ENCODE results near the gene WDR77. TPM values are rescaled to one million over a fixed set of nuclear protein-coding genes. Genes with fewer than 3 reads are reported as not detected.

WDR77 gene
- total RNA-seq, 1 experiment from 2014 or later, result 64.5 TPM

DNA sequence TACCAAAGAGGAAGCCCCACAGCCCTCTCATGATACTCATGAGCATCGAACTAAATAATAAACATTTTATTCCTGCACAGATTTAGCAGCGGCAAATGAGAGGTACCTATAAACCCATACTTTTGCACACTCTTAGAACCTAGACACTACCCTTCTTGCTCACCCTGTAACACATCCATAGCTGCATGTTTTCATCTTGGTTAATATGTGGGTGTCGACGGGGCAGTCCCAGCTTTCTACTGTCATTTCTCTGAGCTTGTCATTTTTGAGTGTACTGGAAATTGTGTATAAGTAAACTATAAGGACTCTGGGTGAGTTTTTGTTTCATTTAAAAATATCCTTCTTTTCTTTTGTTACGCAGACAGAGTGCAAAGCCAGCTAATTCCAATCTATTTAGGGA is 47.0 kb downstream of the WDR77 start:
- ChIA-PET CTCF (interaction anchor here (3.5 kb wide), 1 partner anchor 178 kb away, joined by 63 read pairs; no protein-coding TSS in a partner anchor), POLR2A (no interaction called here)
- ATAC-seq (no peak), DNase-seq (ENCODE audit: low spot score) (no peak)
- no peak overlapping the region for H3K4me3 Mint-ChIP-seq
- no peaks in the 10 kb centered on the region; the same call in 1 of the 2 replicates for H3K27me3 Mint-ChIP-seq (ENCODE audit: low read depth)
- no peak overlapping the region for H3K27ac Mint-ChIP-seq
- no peaks in the 10 kb centered on the region for H3K36me3 Mint-ChIP-seq
- peaks cover 12% of the 10 kb centered on the region; the same call in 1 of the 2 replicates for H3K9me3 Mint-ChIP-seq
- peaks cover 5% of the 10 kb centered on the region; the same call in 1 of the 2 replicates for H3K4me1 Mint-ChIP-seq
- TF ChIP-seq, protein P1, sequence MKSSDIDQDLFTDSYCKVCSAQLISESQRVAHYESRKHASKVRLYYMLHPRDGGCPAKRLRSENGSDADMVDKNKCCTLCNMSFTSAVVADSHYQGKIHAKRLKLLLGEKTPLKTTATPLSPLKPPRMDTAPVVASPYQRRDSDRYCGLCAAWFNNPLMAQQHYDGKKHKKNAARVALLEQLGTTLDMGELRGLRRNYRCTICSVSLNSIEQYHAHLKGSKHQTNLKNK (CRISPR knock-in tag; IDR thresholded peaks at IDR 0.05), result no peak
- TF ChIP-seq MYBL2 (CRISPR knock-in tag; IDR thresholded peaks at IDR 0.05) (no peak), FOXK1 (CRISPR knock-in tag; IDR thresholded peaks at IDR 0.05) (no peak)

DNA sequence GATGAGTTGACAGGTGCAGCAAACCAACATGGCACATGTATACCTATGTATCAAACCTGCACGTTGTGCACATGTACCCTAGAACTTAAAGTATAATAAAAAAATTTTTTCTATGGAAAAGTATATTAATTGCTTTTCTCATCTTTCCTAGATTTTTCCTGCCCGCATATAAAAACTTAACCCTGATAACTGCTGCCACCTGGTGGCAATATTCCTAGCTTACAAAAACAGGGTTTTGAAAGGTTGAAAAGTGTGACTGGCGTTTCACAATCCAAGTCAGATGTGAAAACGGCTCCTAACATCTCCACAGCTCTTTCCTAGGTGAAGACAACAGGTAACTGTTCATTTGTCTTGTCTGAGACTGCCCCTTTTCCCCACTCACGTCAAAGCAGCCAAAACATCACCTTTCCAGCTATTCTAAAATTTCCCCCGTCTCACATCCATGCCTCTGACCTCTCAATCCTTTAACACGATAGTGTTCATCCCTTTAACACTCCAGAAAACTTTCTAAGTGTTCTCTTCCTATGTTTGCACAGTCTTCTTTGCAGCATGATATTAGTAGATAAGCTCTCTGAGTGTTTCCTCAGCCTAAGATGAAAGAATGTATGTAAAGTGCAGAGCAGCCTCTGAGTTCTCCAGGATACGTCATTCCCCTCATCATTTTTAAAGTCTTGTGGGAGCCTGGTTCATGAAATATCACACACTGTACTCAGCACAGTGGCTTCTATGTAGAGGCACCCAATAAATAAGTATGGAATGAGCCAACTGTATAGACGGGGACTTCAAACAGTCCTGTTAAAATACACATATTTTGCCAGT is 49.1 kb downstream of the WDR77 start:
- Mint-ChIP-seq H3K36me3 (no peaks in the 10 kb centered on the region), H3K27me3 (ENCODE audit: low read depth) (no peaks in the 10 kb centered on the region; the same call in 1 of the 2 replicates), H3K4me3 (no peak overlapping the region), H3K27ac (no peak overlapping the region), H3K9me3 (peaks cover 12% of the 10 kb centered on the region; the same call in 1 of the 2 replicates), H3K4me1 (no peaks in the 10 kb centered on the region)
- DNase-seq (ENCODE audit: low spot score) (peak; percentile 37), ATAC-seq (no peak)
- POLR2A ChIA-PET, result no interaction called here
- TF ChIP-seq, protein P2, sequence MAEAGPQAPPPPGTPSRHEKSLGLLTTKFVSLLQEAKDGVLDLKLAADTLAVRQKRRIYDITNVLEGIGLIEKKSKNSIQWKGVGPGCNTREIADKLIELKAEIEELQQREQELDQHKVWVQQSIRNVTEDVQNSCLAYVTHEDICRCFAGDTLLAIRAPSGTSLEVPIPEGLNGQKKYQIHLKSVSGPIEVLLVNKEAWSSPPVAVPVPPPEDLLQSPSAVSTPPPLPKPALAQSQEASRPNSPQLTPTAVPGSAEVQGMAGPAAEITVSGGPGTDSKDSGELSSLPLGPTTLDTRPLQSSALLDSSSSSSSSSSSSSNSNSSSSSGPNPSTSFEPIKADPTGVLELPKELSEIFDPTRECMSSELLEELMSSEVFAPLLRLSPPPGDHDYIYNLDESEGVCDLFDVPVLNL (CRISPR knock-in tag; IDR thresholded peaks at IDR 0.05; ENCODE audit: borderline replicate concordance, low read depth), result no peak
- TF ChIP-seq, protein P3, sequence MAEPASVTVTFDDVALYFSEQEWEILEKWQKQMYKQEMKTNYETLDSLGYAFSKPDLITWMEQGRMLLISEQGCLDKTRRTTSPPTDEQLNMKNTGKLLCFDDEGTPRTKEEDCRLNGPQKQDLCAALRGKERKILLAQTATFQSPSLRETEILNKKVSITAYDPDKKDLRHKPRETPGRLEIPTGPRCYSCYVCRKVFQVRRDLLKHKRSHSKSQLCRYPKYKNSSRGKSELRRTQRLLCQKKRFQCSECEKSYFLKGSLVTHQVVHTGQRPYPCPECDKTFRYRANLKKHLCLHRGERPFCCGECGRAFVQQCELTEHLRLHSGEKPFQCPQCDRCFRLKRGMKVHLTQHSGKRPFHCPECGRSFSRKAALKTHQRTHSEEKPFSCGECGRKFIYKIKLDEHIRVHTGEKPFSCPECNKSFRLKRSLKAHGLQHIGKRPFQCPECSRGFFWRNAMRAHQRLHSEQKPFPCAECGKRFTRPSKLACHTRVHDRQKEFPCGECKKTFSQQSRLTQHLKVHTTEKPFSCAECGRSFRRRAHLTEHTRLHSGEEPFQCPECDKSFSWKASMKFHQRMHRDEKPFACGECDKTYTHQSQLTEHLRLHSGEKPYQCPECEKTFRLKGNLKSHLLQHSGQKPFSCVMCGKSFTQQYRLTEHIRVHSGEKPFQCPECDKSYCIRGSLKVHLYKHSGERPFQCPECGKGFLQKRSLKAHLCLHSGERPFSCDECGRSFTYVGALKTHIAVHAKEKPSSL (CRISPR knock-in tag; conservative IDR thresholded peaks at IDR 0.05), result no peak
- TF ChIP-seq TP53 (CRISPR knock-in tag; IDR thresholded peaks at IDR 0.05), result no peak
- TF ChIP-seq, protein P4, sequence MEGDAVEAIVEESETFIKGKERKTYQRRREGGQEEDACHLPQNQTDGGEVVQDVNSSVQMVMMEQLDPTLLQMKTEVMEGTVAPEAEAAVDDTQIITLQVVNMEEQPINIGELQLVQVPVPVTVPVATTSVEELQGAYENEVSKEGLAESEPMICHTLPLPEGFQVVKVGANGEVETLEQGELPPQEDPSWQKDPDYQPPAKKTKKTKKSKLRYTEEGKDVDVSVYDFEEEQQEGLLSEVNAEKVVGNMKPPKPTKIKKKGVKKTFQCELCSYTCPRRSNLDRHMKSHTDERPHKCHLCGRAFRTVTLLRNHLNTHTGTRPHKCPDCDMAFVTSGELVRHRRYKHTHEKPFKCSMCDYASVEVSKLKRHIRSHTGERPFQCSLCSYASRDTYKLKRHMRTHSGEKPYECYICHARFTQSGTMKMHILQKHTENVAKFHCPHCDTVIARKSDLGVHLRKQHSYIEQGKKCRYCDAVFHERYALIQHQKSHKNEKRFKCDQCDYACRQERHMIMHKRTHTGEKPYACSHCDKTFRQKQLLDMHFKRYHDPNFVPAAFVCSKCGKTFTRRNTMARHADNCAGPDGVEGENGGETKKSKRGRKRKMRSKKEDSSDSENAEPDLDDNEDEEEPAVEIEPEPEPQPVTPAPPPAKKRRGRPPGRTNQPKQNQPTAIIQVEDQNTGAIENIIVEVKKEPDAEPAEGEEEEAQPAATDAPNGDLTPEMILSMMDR (IDR thresholded peaks at IDR 0.05), result peak; percentile 69
- TF ChIP-seq JUN (CRISPR knock-in tag; IDR thresholded peaks at IDR 0.05), result no peak
- no peak for TF ChIP-seq PRRX2 (CRISPR knock-in tag; IDR thresholded peaks at IDR 0.05)
- CTCF ChIA-PET, result interaction anchor here (0.7 to 3.5 kb wide), 16 partner anchors 9 to 619 kb away, joined by 3 to 63 read pairs (median 4); partner anchors contain the start of genes ATP5PB and WDR77

DNA sequence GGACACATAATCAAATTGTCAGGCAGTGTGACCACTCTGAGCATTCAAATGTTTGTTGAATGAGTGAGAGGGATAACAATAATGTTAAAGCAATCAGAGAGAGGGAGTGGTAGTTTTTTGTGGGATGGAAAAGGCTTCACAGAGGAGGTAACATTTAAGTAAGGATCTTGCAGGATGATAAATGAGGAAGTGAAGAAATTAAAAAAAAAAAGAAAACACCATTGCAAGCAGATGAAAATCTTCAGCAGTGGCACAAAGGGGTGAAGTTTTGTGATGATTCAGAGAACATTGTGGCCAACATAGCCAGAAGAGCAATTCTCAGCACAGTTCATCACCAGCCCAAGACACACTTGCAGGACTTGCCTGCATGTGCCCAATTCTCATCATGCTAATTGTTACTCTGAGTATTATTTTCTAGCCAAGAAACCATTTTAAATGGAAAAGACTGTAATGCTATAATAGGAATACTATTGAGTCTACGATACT is 56.6 kb downstream of the WDR77 start:
- Mint-ChIP-seq H3K36me3 (no peaks in the 10 kb centered on the region), H3K27me3 (ENCODE audit: low read depth) (no peaks in the 10 kb centered on the region; the same call in 1 of the 2 replicates), H3K9me3 (peaks cover 8% of the 10 kb centered on the region), H3K4me1 (peaks cover 9% of the 10 kb centered on the region; the same call in 1 of the 2 replicates), H3K27ac (no peak overlapping the region), H3K4me3 (no peak overlapping the region)
- ChIA-PET CTCF (interaction anchor here (0.6 kb wide), 1 partner anchor 175 kb away, joined by 3 read pairs; no protein-coding TSS in a partner anchor), POLR2A (no interaction called here)
- DNase-seq (ENCODE audit: low spot score) (no peak), ATAC-seq (no peak)
- no peak for TF ChIP-seq MYBL2 (CRISPR knock-in tag; IDR thresholded peaks at IDR 0.05)
- TF ChIP-seq, protein P2 (CRISPR knock-in tag; IDR thresholded peaks at IDR 0.05; ENCODE audit: borderline replicate concordance, low read depth), result no peak
- no peak for TF ChIP-seq RELA (CRISPR knock-in tag; IDR thresholded peaks at IDR 0.05; ENCODE audit: borderline replicate concordance)
- TF ChIP-seq, protein P5, sequence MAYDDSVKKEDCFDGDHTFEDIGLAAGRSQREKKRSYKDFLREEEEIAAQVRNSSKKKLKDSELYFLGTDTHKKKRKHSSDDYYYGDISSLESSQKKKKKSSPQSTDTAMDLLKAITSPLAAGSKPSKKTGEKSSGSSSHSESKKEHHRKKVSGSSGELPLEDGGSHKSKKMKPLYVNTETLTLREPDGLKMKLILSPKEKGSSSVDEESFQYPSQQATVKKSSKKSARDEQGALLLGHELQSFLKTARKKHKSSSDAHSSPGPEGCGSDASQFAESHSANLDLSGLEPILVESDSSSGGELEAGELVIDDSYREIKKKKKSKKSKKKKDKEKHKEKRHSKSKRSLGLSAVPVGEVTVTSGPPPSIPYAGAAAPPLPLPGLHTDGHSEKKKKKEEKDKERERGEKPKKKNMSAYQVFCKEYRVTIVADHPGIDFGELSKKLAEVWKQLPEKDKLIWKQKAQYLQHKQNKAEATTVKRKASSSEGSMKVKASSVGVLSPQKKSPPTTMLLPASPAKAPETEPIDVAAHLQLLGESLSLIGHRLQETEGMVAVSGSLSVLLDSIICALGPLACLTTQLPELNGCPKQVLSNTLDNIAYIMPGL (CRISPR knock-in tag; IDR thresholded peaks at IDR 0.05), result no peak
- TF ChIP-seq ZNF423 (CRISPR knock-in tag; IDR thresholded peaks at IDR 0.05), result no peak
- no peak for TF ChIP-seq KAT7 (CRISPR knock-in tag; IDR thresholded peaks at IDR 0.05; ENCODE audit: borderline replicate concordance)
- no peak for TF ChIP-seq SOX15 (CRISPR knock-in tag; IDR thresholded peaks at IDR 0.05)
- TF ChIP-seq, protein P6, sequence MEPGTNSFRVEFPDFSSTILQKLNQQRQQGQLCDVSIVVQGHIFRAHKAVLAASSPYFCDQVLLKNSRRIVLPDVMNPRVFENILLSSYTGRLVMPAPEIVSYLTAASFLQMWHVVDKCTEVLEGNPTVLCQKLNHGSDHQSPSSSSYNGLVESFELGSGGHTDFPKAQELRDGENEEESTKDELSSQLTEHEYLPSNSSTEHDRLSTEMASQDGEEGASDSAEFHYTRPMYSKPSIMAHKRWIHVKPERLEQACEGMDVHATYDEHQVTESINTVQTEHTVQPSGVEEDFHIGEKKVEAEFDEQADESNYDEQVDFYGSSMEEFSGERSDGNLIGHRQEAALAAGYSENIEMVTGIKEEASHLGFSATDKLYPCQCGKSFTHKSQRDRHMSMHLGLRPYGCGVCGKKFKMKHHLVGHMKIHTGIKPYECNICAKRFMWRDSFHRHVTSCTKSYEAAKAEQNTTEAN (CRISPR knock-in tag; IDR thresholded peaks at IDR 0.05), result no peak
- no peak for TF ChIP-seq ZNF219 (CRISPR knock-in tag; IDR thresholded peaks at IDR 0.05; ENCODE audit: borderline replicate concordance)
- TF ChIP-seq ZNF671 (CRISPR knock-in tag; IDR thresholded peaks at IDR 0.05), result no peak
- TF ChIP-seq, protein P7, sequence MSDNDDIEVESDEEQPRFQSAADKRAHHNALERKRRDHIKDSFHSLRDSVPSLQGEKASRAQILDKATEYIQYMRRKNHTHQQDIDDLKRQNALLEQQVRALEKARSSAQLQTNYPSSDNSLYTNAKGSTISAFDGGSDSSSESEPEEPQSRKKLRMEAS (CRISPR knock-in tag; IDR thresholded peaks at IDR 0.05), result no peak
- TF ChIP-seq HMGA2 (CRISPR knock-in tag; IDR thresholded peaks at IDR 0.05), result no peak
- TF ChIP-seq RORB (CRISPR knock-in tag; IDR thresholded peaks at IDR 0.05), result no peak

Data from WTC11 (cell line).